Measurements from ENCODE around the gene TVP23B.
"Not testable (repeated sequence)": the region's sequence is repeated elsewhere in the genome, so short reads cannot be mapped to it uniquely, and the experiment has no call there.

The TVP23B gene

DNA sequence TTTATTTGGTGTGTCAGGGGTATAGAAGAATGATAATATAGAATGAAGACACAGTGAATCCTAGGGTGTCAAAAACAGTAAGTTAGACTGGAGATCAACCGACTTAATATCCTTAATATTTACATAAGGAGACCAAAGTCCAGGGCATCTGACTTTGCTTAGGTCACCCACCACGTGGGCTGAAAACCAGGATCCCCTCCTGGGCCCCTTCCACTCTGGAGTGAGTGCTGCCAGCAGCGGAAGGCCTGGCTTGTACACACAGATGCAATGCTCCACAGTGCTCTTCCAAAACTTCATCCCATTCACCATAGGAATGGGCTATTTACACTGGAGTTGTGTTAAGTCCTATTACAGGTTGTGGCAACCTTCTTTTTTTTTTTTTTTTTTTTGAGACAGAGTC, 34.4 kb upstream of the TVP23B start:
- not testable (repeated sequence) for H2AFZ ChIP-seq (ENCODE audit: low read length); H3K79me2 ChIP-seq (ENCODE audit: low read length); DNase-seq; H3K4me1 ChIP-seq (ENCODE audit: low read length); H3K9me2 ChIP-seq (replicated peaks; ENCODE audit: insufficient read depth, low read length); H3K36me3 ChIP-seq (replicated peaks; ENCODE audit: insufficient read depth, low read length); H3K4me3 ChIP-seq (ENCODE audit: low read length); H4K20me1 ChIP-seq (ENCODE audit: insufficient read depth, low read length); H3F3A ChIP-seq (ENCODE audit: insufficient read depth, low read length); H3K9me3 ChIP-seq (replicated peaks; ENCODE audit: insufficient read depth, low read length); H3K4me2 ChIP-seq (ENCODE audit: low read depth, low read length); H3K27me3 ChIP-seq (replicated peaks; ENCODE audit: insufficient read depth, low read length); H3K9ac ChIP-seq (ENCODE audit: low read length); H3K27ac ChIP-seq (ENCODE audit: low read length)

- H3K9me2 ChIP-seq (replicated peaks; ENCODE audit: insufficient read depth, low read length); H3K27me3 ChIP-seq (replicated peaks; ENCODE audit: insufficient read depth, low read length); H3K9me3 ChIP-seq (replicated peaks; ENCODE audit: insufficient read depth, low read length); H3K79me2 ChIP-seq (ENCODE audit: low read length); H3K36me3 ChIP-seq (replicated peaks; ENCODE audit: insufficient read depth, low read length); H3K9ac ChIP-seq (ENCODE audit: low read length); H3K27ac ChIP-seq (ENCODE audit: low read length); H4K20me1 ChIP-seq (ENCODE audit: insufficient read depth, low read length); H3K4me3 ChIP-seq (ENCODE audit: low read length); H3K4me1 ChIP-seq (ENCODE audit: low read length); H2AFZ ChIP-seq (ENCODE audit: low read length); H3K4me2 ChIP-seq (ENCODE audit: low read depth, low read length); DNase-seq; H3F3A ChIP-seq (ENCODE audit: insufficient read depth, low read length): not testable (repeated sequence)
Measured at GRCh38 chr17:18747501-18747900, 33.5 kb upstream of the TVP23B start.

DNA sequence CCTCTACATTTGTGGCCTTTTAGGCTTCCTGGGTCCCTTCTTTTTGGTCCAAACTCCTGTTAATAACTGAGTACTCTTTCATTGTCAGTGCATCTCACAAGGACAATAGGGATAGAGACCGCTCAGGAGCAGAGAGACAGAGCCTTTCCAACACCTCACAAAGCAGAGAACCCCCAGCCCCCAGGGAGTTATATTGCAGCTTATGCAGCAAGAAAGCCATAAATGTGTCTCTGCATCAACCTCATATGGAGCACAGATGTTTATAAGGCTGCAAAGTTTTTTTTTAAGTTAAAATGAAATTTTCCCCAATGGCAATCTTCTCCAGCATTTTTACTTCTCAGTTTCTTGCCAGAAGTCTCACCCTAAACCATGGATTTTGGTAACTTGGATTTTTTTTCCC, 30.7 kb upstream of the TVP23B start:
- not testable (repeated sequence) for DNase-seq; H3K9me3 ChIP-seq (replicated peaks; ENCODE audit: insufficient read depth, low read length); H3K27ac ChIP-seq (ENCODE audit: low read length); H3K4me3 ChIP-seq (ENCODE audit: low read length); H3F3A ChIP-seq (ENCODE audit: insufficient read depth, low read length); H2AFZ ChIP-seq (ENCODE audit: low read length); H3K9me2 ChIP-seq (replicated peaks; ENCODE audit: insufficient read depth, low read length); H3K4me1 ChIP-seq (ENCODE audit: low read length); H3K4me2 ChIP-seq (ENCODE audit: low read depth, low read length); H3K36me3 ChIP-seq (replicated peaks; ENCODE audit: insufficient read depth, low read length); H4K20me1 ChIP-seq (ENCODE audit: insufficient read depth, low read length); H3K27me3 ChIP-seq (replicated peaks; ENCODE audit: insufficient read depth, low read length); H3K79me2 ChIP-seq (ENCODE audit: low read length); H3K9ac ChIP-seq (ENCODE audit: low read length)

- H3K79me2 ChIP-seq (ENCODE audit: low read length); DNase-seq: not testable (repeated sequence)
Measured at GRCh38 chr17:18753829-18754409, 27.1 kb upstream of the TVP23B start.

DNA sequence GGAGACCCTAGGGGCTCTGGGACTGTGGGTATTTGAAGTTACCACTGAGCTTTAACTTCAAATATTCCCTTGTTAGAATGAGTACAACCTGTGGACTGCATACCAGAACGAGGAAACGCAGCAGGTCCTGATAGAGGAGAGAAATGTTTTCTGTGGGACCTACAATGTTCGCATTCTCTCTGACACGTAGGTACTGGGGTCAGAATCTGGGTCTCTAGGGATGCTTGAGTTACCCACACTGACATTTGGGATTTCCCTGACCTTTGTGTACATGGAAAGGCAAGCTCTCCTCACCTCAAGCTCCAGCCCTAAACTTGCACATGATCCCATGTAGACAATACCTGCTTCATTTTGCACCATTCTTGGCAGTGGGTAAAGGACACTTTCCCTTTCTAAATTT, 25.0 kb upstream of the TVP23B start:
- H4K20me1 ChIP-seq (ENCODE audit: insufficient read depth, low read length); H3K9me3 ChIP-seq (replicated peaks; ENCODE audit: insufficient read depth, low read length); H3K9ac ChIP-seq (ENCODE audit: low read length); DNase-seq; H2AFZ ChIP-seq (ENCODE audit: low read length); H3K4me2 ChIP-seq (ENCODE audit: low read depth, low read length); H3K27me3 ChIP-seq (replicated peaks; ENCODE audit: insufficient read depth, low read length); H3K4me3 ChIP-seq (ENCODE audit: low read length); H3K79me2 ChIP-seq (ENCODE audit: low read length); H3F3A ChIP-seq (ENCODE audit: insufficient read depth, low read length); H3K27ac ChIP-seq (ENCODE audit: low read length); H3K4me1 ChIP-seq (ENCODE audit: low read length); H3K9me2 ChIP-seq (replicated peaks; ENCODE audit: insufficient read depth, low read length); H3K36me3 ChIP-seq (replicated peaks; ENCODE audit: insufficient read depth, low read length): not testable (repeated sequence)

More at GRCh38 chr17:18753829-18754409, 27.1 kb upstream of the TVP23B start:
- not testable (repeated sequence) for H2AFZ ChIP-seq (ENCODE audit: low read length); H3K36me3 ChIP-seq (replicated peaks; ENCODE audit: insufficient read depth, low read length); H3K4me3 ChIP-seq (ENCODE audit: low read length); H3K9me3 ChIP-seq (replicated peaks; ENCODE audit: insufficient read depth, low read length); H3K27ac ChIP-seq (ENCODE audit: low read length); H3K27me3 ChIP-seq (replicated peaks; ENCODE audit: insufficient read depth, low read length); H3K4me1 ChIP-seq (ENCODE audit: low read length); H3K4me2 ChIP-seq (ENCODE audit: low read depth, low read length); H3K9ac ChIP-seq (ENCODE audit: low read length); H3F3A ChIP-seq (ENCODE audit: insufficient read depth, low read length); H3K9me2 ChIP-seq (replicated peaks; ENCODE audit: insufficient read depth, low read length); H4K20me1 ChIP-seq (ENCODE audit: insufficient read depth, low read length)

DNA sequence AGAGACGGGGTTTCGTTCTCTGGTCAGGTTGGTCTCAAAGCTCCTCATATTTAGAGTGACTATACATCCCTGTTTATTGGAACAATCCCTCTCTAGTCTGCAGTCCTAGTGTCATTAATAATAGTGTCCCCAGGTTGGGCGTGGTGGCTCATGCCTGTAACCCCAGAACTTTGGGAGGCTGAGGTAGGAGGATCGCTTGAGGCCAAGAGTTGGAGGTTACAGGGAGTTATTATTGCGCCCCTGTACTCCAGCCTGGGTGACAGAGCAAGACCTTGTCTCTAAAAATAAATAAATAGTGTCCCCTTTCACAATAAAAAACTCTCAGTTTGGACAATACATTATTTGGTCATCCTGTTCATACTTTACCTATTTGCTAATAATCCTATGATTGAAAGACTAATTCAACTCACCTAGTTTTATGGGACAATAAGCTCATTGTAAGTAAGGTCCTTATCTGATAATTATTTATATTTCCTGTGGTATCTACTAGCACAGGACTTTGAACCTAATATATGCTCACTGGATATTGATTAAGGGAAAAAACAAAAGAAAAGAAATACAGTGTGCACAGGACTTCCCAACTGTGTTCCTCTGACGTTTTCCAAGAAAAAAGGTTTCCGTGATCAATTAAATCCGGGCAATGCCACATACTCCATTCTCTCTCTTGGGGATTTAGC, 23.5 kb upstream of the TVP23B start:
- not testable (repeated sequence) for H3K9me3 ChIP-seq (replicated peaks; ENCODE audit: insufficient read depth, low read length); H3K36me3 ChIP-seq (replicated peaks; ENCODE audit: insufficient read depth, low read length); H3K4me2 ChIP-seq (ENCODE audit: low read depth, low read length); H3F3A ChIP-seq (ENCODE audit: insufficient read depth, low read length); H3K27ac ChIP-seq (ENCODE audit: low read length); H2AFZ ChIP-seq (ENCODE audit: low read length); H3K9ac ChIP-seq (ENCODE audit: low read length); H3K9me2 ChIP-seq (replicated peaks; ENCODE audit: insufficient read depth, low read length); DNase-seq; H3K27me3 ChIP-seq (replicated peaks; ENCODE audit: insufficient read depth, low read length); H3K4me3 ChIP-seq (ENCODE audit: low read length); H3K4me1 ChIP-seq (ENCODE audit: low read length); H3K79me2 ChIP-seq (ENCODE audit: low read length); H4K20me1 ChIP-seq (ENCODE audit: insufficient read depth, low read length)

- H3F3A ChIP-seq (ENCODE audit: insufficient read depth, low read length); H3K9ac ChIP-seq (ENCODE audit: low read length); H3K9me3 ChIP-seq (replicated peaks; ENCODE audit: insufficient read depth, low read length); H3K4me2 ChIP-seq (ENCODE audit: low read depth, low read length); H3K4me3 ChIP-seq (ENCODE audit: low read length); H3K27me3 ChIP-seq (replicated peaks; ENCODE audit: insufficient read depth, low read length); H3K36me3 ChIP-seq (replicated peaks; ENCODE audit: insufficient read depth, low read length); H3K4me1 ChIP-seq (ENCODE audit: low read length); DNase-seq; H3K79me2 ChIP-seq (ENCODE audit: low read length); H4K20me1 ChIP-seq (ENCODE audit: insufficient read depth, low read length); H3K9me2 ChIP-seq (replicated peaks; ENCODE audit: insufficient read depth, low read length); H3K27ac ChIP-seq (ENCODE audit: low read length); H2AFZ ChIP-seq (ENCODE audit: low read length): not testable (repeated sequence)
Measured at GRCh38 chr17:18758344-18758743, 22.6 kb upstream of the TVP23B start.

- H3K36me3 ChIP-seq (replicated peaks; ENCODE audit: insufficient read depth, low read length); H3K79me2 ChIP-seq (ENCODE audit: low read length); H3K9me3 ChIP-seq (replicated peaks; ENCODE audit: insufficient read depth, low read length); H3K4me2 ChIP-seq (ENCODE audit: low read depth, low read length); H4K20me1 ChIP-seq (ENCODE audit: insufficient read depth, low read length); DNase-seq; H3K9ac ChIP-seq (ENCODE audit: low read length); H3K27me3 ChIP-seq (replicated peaks; ENCODE audit: insufficient read depth, low read length); H3K9me2 ChIP-seq (replicated peaks; ENCODE audit: insufficient read depth, low read length); H2AFZ ChIP-seq (ENCODE audit: low read length); H3K27ac ChIP-seq (ENCODE audit: low read length); H3K4me3 ChIP-seq (ENCODE audit: low read length); H3F3A ChIP-seq (ENCODE audit: insufficient read depth, low read length); H3K4me1 ChIP-seq (ENCODE audit: low read length): not testable (repeated sequence)
Measured at GRCh38 chr17:18760221-18760620, 20.8 kb upstream of the TVP23B start.

Data from MM.1S (cell line).